Neural cell (in vitro differentiated cells): ENCODE results near the gene TTC23. TPM values are rescaled to one million over a fixed set of nuclear protein-coding genes. Genes with fewer than 3 reads are reported as not detected.

Experiments
- H2AFZ ChIP-seq: fragments of 200-600, 300-800 bp; sonication (generic), shearing (Covaris generic); 2 replicates; pipeline ENCODE4 v1.6.0; 2014; ENCODE audit warnings: low read depth, mild to moderate bottlenecking, antibody characterized with exemption, low read length, moderate library complexity
- H3F3A ChIP-seq: fragments of 200-600 bp; shearing (Covaris generic); 2 replicates; pipeline ENCODE4 v1.6.1; 2016; ENCODE audit warnings: mild to moderate bottlenecking, moderate library complexity, mixed read lengths, antibody characterized with exemption, low read length; ENCODE audit not compliant: insufficient read depth, poor library complexity, severe bottlenecking
- H3K27ac ChIP-seq: fragments of 200-600, 300-800 bp; sonication (generic), shearing (Covaris generic); 2 replicates; pipeline ENCODE4 v1.5.1; 2014; ENCODE audit warnings: mild to moderate bottlenecking, low read length, moderate library complexity
- H3K27me3 ChIP-seq: fragments of 300-800, 200-600 bp; sonication (generic), shearing (Covaris generic); 2 replicates; pipeline ENCODE4 v1.6.0; 2014; ENCODE audit warnings: mild to moderate bottlenecking, low read depth, low read length, moderate library complexity; ENCODE audit not compliant: insufficient read depth
- H3K36me3 ChIP-seq: fragments of 300-800, 200-600 bp; sonication (generic), shearing (Covaris generic); 2 replicates; pipeline ENCODE4 v1.5.1; 2014; ENCODE audit warnings: mild to moderate bottlenecking, antibody characterized with exemption, low read length, moderate library complexity; ENCODE audit not compliant: insufficient read depth
- H3K4me2 ChIP-seq: fragments of 300-800, 200-600 bp; sonication (generic), shearing (Covaris generic); 2 replicates; pipeline ENCODE4 v1.6.0; 2014; ENCODE audit warnings: mild to moderate bottlenecking, low read length
- H3K4me3 ChIP-seq: fragments of 300-800, 200-600 bp; sonication (generic), shearing (Covaris generic); 2 replicates; pipeline ENCODE4 v1.5.1; 2014; ENCODE audit warnings: mild to moderate bottlenecking, low read length, moderate library complexity
- H3K79me2 ChIP-seq: fragments of 200-600 bp; shearing (Covaris generic); replicated peaks from 2 replicates; pipeline ENCODE4 v1.6.0; 2014; ENCODE audit warnings: mild to moderate bottlenecking, low read length, moderate library complexity; ENCODE audit not compliant: insufficient read depth
- H3K9ac ChIP-seq: fragments of 300-800, 200-600 bp; sonication (generic), shearing (Covaris generic); 2 replicates; pipeline ENCODE4 v1.6.1; 2016; ENCODE audit warnings: mild to moderate bottlenecking, low read length, mixed read lengths
- H3K9me2 ChIP-seq: fragments of 200-600 bp; shearing (Covaris generic); 2 replicates; pipeline ENCODE4 v1.6.1; 2016; ENCODE audit warnings: mild to moderate bottlenecking, low read length, mixed read lengths; ENCODE audit not compliant: insufficient read depth
- H3K9me3 ChIP-seq: fragments of 200-600, 300-800 bp; sonication (generic), shearing (Covaris generic); 2 replicates; pipeline ENCODE4 v1.6.1; 2016; ENCODE audit warnings: mild to moderate bottlenecking, mixed run types, low read length, moderate library complexity, mixed read lengths
- H4K20me1 ChIP-seq: fragments of 200-600 bp; shearing (Covaris generic); 2 replicates; pipeline ENCODE4 v1.6.1; 2016; ENCODE audit warnings: mild to moderate bottlenecking, mixed run types; ENCODE audit not compliant: insufficient read depth
- EP300 ChIP-seq: fragments of 450-650 bp; conservative IDR thresholded peaks from 2 replicates; pipeline ENCODE4 v1.6.1; 2014; ENCODE audit warnings: antibody characterized with exemption, mild to moderate bottlenecking, moderate library complexity; ENCODE audit not compliant: poor library complexity, severe bottlenecking
- EZH2 ChIP-seq: fragments of 200-600, 300-800 bp; shearing (Covaris generic), sonication (generic); IDR thresholded peaks from 2 replicates; pipeline ENCODE4 v1.6.1; 2014; ENCODE audit warnings: antibody characterized with exemption, low read length, borderline replicate concordance, mild to moderate bottlenecking; ENCODE audit not compliant: insufficient read depth, poor library complexity, severe bottlenecking
- MXI1 ChIP-seq: fragments of 450-650 bp; conservative IDR thresholded peaks from 2 replicates; pipeline ENCODE4 v1.6.1; 2014; ENCODE audit warnings: antibody characterized with exemption, mild to moderate bottlenecking; ENCODE audit not compliant: poor library complexity, severe bottlenecking
- POLR2AphosphoS5 ChIP-seq: IDR thresholded peaks from 2 replicates; pipeline ENCODE4 v1.6.1; 2012
- RAD21 ChIP-seq: fragments of 450-650 bp; conservative IDR thresholded peaks from 2 replicates; pipeline ENCODE4 v1.6.1; 2014; ENCODE audit warnings: antibody characterized with exemption, mild to moderate bottlenecking, moderate library complexity
- TAF1 ChIP-seq: IDR thresholded peaks from 2 replicates; pipeline ENCODE4 v1.6.1; 2012; ENCODE audit warnings: low read depth
- polyA plus RNA-seq: library from polyadenylated mRNA; depleted of rRNA; stranded (reverse); fragments of >200 nt; gene quantifications from 2 replicates; pipeline ENCODE4 v1.2.3, GENCODE V29; 2014
- TF ChIP-seq, protein P1 (sequence below): IDR thresholded peaks from 2 replicates; pipeline ENCODE4 v1.6.1; 2012; ENCODE audit warnings: borderline replicate concordance
- TF ChIP-seq, protein P2 (sequence below): fragments of 450-650 bp; IDR thresholded peaks from 2 replicates; pipeline ENCODE4 v1.5.1; 2014; ENCODE audit warnings: antibody characterized with exemption, mild to moderate bottlenecking, moderate library complexity; ENCODE audit not compliant: poor library complexity, severe bottlenecking

Gene TTC23
- polyA plus RNA-seq, 1 donor from 2014 or later = 6.2 TPM

DNA sequence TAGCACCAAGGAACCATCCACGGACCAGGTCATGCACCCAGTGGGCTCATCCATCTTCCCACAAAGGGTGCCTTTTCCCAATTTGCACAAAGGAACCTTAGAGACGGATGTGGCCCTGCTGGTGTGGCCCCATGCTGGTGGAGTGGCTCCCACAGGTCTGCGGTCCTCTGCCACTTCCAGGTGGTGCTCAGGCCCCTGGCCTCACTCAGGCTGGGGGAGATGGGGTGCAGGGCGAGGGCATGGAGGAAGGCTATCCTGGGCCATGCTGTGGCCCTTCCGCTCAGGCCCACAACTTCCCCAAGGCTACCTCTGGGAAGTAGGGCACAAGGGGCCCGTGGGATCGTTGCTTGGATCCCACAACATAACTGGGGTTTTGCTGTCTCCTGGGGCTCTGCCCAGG is 149.7 kb downstream of the TTC23 start:
- Histone ChIP-seq H3K9me3 (no peaks in the 10 kb centered on the region), H3K27me3 (peaks cover 12% of the 10 kb centered on the region), H3K27ac (no peak overlapping the region), H3K4me2 (no peak overlapping the region), H3K79me2 (no peaks in the 10 kb centered on the region), H3F3A (no peaks in the 10 kb centered on the region), H3K36me3 (no peaks in the 10 kb centered on the region), H3K9me2 (no peaks in the 10 kb centered on the region), H3K9ac (no peak overlapping the region), H3K4me3 (no peak overlapping the region), H2AFZ (no peak overlapping the region), H4K20me1 (no peaks in the 10 kb centered on the region)
- TF ChIP-seq POLR2AphosphoS5 (no peak), EP300 (no peak), TAF1 (no peak), EZH2 (no peak), RAD21 (no peak)
- TF ChIP-seq, protein P1, sequence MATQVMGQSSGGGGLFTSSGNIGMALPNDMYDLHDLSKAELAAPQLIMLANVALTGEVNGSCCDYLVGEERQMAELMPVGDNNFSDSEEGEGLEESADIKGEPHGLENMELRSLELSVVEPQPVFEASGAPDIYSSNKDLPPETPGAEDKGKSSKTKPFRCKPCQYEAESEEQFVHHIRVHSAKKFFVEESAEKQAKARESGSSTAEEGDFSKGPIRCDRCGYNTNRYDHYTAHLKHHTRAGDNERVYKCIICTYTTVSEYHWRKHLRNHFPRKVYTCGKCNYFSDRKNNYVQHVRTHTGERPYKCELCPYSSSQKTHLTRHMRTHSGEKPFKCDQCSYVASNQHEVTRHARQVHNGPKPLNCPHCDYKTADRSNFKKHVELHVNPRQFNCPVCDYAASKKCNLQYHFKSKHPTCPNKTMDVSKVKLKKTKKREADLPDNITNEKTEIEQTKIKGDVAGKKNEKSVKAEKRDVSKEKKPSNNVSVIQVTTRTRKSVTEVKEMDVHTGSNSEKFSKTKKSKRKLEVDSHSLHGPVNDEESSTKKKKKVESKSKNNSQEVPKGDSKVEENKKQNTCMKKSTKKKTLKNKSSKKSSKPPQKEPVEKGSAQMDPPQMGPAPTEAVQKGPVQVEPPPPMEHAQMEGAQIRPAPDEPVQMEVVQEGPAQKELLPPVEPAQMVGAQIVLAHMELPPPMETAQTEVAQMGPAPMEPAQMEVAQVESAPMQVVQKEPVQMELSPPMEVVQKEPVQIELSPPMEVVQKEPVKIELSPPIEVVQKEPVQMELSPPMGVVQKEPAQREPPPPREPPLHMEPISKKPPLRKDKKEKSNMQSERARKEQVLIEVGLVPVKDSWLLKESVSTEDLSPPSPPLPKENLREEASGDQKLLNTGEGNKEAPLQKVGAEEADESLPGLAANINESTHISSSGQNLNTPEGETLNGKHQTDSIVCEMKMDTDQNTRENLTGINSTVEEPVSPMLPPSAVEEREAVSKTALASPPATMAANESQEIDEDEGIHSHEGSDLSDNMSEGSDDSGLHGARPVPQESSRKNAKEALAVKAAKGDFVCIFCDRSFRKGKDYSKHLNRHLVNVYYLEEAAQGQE = no peak

DNA sequence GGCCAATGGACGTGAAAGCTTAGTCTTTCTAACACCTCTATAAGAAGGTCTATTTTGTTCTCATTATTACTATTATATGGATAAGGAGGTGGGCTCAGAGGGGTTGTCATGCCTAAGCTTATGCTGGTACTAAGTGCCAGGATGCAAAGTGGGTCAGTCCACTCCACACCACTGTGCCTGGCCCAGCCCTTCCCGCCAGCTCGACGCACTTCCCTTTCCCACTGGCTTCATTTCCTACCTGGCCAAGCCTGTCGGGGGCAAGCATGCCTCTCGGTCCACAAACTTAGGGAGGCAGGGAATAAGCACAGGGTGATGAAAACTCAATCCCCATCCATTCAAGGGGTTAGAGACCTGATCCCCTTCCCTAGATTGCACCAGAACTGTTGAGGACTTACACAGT is 150.4 kb downstream of the TTC23 start:
- no peak overlapping the region for H3K4me2 ChIP-seq
- TF ChIP-seq POLR2AphosphoS5 = no peak
- TF ChIP-seq MXI1 = no peak
- TF ChIP-seq, protein P2, sequence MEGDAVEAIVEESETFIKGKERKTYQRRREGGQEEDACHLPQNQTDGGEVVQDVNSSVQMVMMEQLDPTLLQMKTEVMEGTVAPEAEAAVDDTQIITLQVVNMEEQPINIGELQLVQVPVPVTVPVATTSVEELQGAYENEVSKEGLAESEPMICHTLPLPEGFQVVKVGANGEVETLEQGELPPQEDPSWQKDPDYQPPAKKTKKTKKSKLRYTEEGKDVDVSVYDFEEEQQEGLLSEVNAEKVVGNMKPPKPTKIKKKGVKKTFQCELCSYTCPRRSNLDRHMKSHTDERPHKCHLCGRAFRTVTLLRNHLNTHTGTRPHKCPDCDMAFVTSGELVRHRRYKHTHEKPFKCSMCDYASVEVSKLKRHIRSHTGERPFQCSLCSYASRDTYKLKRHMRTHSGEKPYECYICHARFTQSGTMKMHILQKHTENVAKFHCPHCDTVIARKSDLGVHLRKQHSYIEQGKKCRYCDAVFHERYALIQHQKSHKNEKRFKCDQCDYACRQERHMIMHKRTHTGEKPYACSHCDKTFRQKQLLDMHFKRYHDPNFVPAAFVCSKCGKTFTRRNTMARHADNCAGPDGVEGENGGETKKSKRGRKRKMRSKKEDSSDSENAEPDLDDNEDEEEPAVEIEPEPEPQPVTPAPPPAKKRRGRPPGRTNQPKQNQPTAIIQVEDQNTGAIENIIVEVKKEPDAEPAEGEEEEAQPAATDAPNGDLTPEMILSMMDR = no peak
- no peak for TF ChIP-seq EP300
- TF ChIP-seq TAF1 = no peak
- no peak for TF ChIP-seq EZH2
- TF ChIP-seq, protein P1 = no peak

More for the DNA sequence above, 150.4 kb downstream of the TTC23 start:
- Histone ChIP-seq H3K27ac (no peak overlapping the region), H3K36me3 (no peaks in the 10 kb centered on the region), H3K9me3 (no peaks in the 10 kb centered on the region), H3K9ac (no peak overlapping the region), H3F3A (no peaks in the 10 kb centered on the region), H3K9me2 (no peaks in the 10 kb centered on the region), H2AFZ (no peak overlapping the region), H4K20me1 (no peaks in the 10 kb centered on the region), H3K27me3 (peaks cover 12% of the 10 kb centered on the region), H3K79me2 (no peaks in the 10 kb centered on the region), H3K4me3 (no peak overlapping the region)
